HCT116 (cell line): ENCODE data around the gene SOX18. TPM values are rescaled to one million over a fixed set of nuclear protein-coding genes. Genes with fewer than 3 reads are reported as not detected.

Experiments used
- microRNA-seq: library from miRNA; unstranded; fragments of <30 nt; microRNA quantifications from one replicate; pipeline ENCODE4, GENCODE V29; 2016; ENCODE audit warnings: borderline number of aligned reads
- total RNA-seq: library from RNA; stranded (reverse); gene quantifications from one replicate; pipeline ENCODE4 v1.2.1, GENCODE V29; 2021; ENCODE audit not compliant: unreplicated experiment

SOX18 gene
- total RNA-seq, 1 experiment from 2014 or later: 3.3 TPM

Small RNA genes lying within 50 kb of the gene (microRNA-seq; reads per million reads assigned to microRNA genes)
- gene MIR6813: 5.6 reads per million, percentile 13 among the genes with 10 or more reads in this experiment

Other genes starting within 250 kb of the SOX18 start
- gene ZBTB46, start 218.4 kb downstream of the SOX18 start, total RNA-seq: 10.7 TPM
- gene ABHD16B, start 188.1 kb downstream of the SOX18 start, total RNA-seq: not detected
- gene TPD52L2, start 184.4 kb downstream of the SOX18 start, total RNA-seq: 149 TPM
- 38.3 TPM for gene DNAJC5, start 154.5 kb downstream of the SOX18 start, total RNA-seq
- 54.2 TPM for gene UCKL1, start 93.2 kb downstream of the SOX18 start, total RNA-seq
- gene ZNF512B, start 79.7 kb downstream of the SOX18 start, total RNA-seq: 10.3 TPM
- gene SAMD10, start 70.0 kb downstream of the SOX18 start, total RNA-seq: 4.2 TPM
- 74.9 TPM for gene PRPF6, start 68.5 kb downstream of the SOX18 start, total RNA-seq
- gene C20orf204, start 13.5 kb downstream of the SOX18 start, total RNA-seq: 2.5 TPM
- 29.7 TPM for gene TCEA2, start 13.6 kb upstream of the SOX18 start, total RNA-seq
- gene RGS19, start 29.9 kb upstream of the SOX18 start, total RNA-seq: 21.4 TPM
- gene OPRL1, start 30.4 kb upstream of the SOX18 start, total RNA-seq: 1.6 TPM
- not detected for gene LKAAEAR1, start 34.8 kb upstream of the SOX18 start, total RNA-seq
- gene NPBWR2, start 57.9 kb upstream of the SOX18 start, total RNA-seq: not detected
- 7.1 TPM for gene MYT1, start 114.8 kb upstream of the SOX18 start, total RNA-seq
- 44.7 TPM for gene PCMTD2, start 206.1 kb upstream of the SOX18 start, total RNA-seq